H1 (cell line): Measurements from ENCODE around the gene PRKCD. TPM values are rescaled to one million over a fixed set of nuclear protein-coding genes. Genes with fewer than 3 reads are reported as not detected.

Experiments
- CTCF ChIA-PET: fragments of 300-600 bp; sonication (Branson Sonifier 250); formaldehyde crosslinking; loops from one replicate; lab custom pipeline; 2021; ENCODE audit not compliant: partially characterized antibody; lab: Charles Lee
- POLR2A ChIA-PET: fragments of 300-600 bp; sonication (Branson Sonifier 250); formaldehyde crosslinking; loops from one replicate; lab custom pipeline; 2021; ENCODE audit warnings: inconsistent platforms; ENCODE audit not compliant: partially characterized antibody; lab: Charles Lee
- DNase-seq, 2 experiments: peaks; one replicate each; pipeline versions ENCODE4 v3.0.0 to v3.0.0-alpha.2; 2010 to 2022; ENCODE audit warnings: low spot score in 2 of 2, low read depth in 1 of 2, mixed read lengths in 1 of 2
- FAIRE-seq: peaks from 2 replicates; lab custom pipeline; 2011; peaks lifted over from hg19 to GRCh38; lab: Jason Lieb, UNC
- H2AFZ ChIP-seq: 2 replicates; pipeline ENCODE4 v1.8.1; 2012; ENCODE audit warnings: low read length, inconsistent platforms
- H2AK5ac ChIP-seq: 2 replicates; pipeline ENCODE4 v1.6.1; 2013; ENCODE audit warnings: low read depth, low read length
- H2BK120ac ChIP-seq: replicated peaks from 2 replicates; pipeline ENCODE3; 2013; ENCODE audit warnings: low read depth, low read length, inconsistent platforms
- H2BK12ac ChIP-seq: 2 replicates; pipeline ENCODE4 v1.6.1; 2013; ENCODE audit warnings: low read depth, low read length
- H2BK15ac ChIP-seq: 2 replicates; pipeline ENCODE4 v1.6.1; 2013; ENCODE audit warnings: low read length
- H2BK20ac ChIP-seq: 2 replicates; pipeline ENCODE4 v1.6.1; 2013; ENCODE audit warnings: low read length
- H2BK5ac ChIP-seq: 2 replicates; pipeline ENCODE4 v1.6.1; 2013; ENCODE audit warnings: low read depth, low read length
- H3K14ac ChIP-seq: 2 replicates; pipeline ENCODE4 v1.6.1; 2013; ENCODE audit warnings: inconsistent platforms; ENCODE audit not compliant: insufficient read length
- H3K18ac ChIP-seq: 2 replicates; pipeline ENCODE4 v1.6.1; 2013; ENCODE audit warnings: low read length; ENCODE audit errors: extremely low read depth
- H3K23ac ChIP-seq: 2 replicates; pipeline ENCODE4 v1.6.1; 2013; ENCODE audit warnings: inconsistent platforms; ENCODE audit not compliant: insufficient read length
- H3K23me2 ChIP-seq: 2 replicates; pipeline ENCODE4 v1.6.1; 2013; ENCODE audit warnings: low read depth, low read length
- H3K27ac ChIP-seq: 2 replicates; pipeline ENCODE4 v1.6.1; 2011; ENCODE audit warnings: low read depth, low read length, inconsistent platforms
- H3K27me3 ChIP-seq, 4 experiments: replicated peaks in 1 of 4; 1 replicate in 1 of 4; 2 replicates in 3 of 4; pipeline versions ENCODE4 v1.6.1 to v1.8.1; 2011 to 2013; ENCODE audit warnings: low read length in 3 of 4, mild to moderate bottlenecking in 3 of 4, inconsistent platforms in 2 of 4, mixed read lengths in 2 of 4, moderate library complexity in 1 of 4; ENCODE audit not compliant: control insufficient read depth in 3 of 4, insufficient read depth in 3 of 4; ENCODE audit errors: extremely low read depth in 1 of 4
- H3K36me3 ChIP-seq, 4 experiments: 2 replicates each; pipeline versions ENCODE4 v1.6.1 to v1.8.1; 2011 to 2013; ENCODE audit warnings: mild to moderate bottlenecking in 4 of 4, low read length in 3 of 4, moderate library complexity in 2 of 4, control low read depth in 1 of 4, inconsistent platforms in 1 of 4; ENCODE audit not compliant: insufficient read depth in 4 of 4, control insufficient read depth in 2 of 4
- H3K4ac ChIP-seq: replicated peaks from 2 replicates; pipeline ENCODE3; 2013; ENCODE audit warnings: low read length, low read depth, mixed read lengths, inconsistent platforms; ENCODE audit not compliant: insufficient read length
- H3K4me1 ChIP-seq, 4 experiments: replicated peaks in 1 of 4; 1 replicate in 1 of 4; 2 replicates in 3 of 4; pipeline versions ENCODE4 v1.6.1 to v1.8.1; 2011 to 2013; ENCODE audit warnings: low read length in 3 of 4, inconsistent platforms in 2 of 4, mixed read lengths in 1 of 4; ENCODE audit not compliant: insufficient read depth in 4 of 4, control insufficient read depth in 3 of 4
- H3K4me2 ChIP-seq, 2 experiments: 2 replicates each; pipeline versions ENCODE4 v1.6.1 to v1.8.1; 2011 to 2013; ENCODE audit warnings: low read depth in 2 of 2, low read length in 2 of 2, control low read depth in 1 of 2, inconsistent platforms in 1 of 2, mild to moderate bottlenecking in 1 of 2; ENCODE audit not compliant: insufficient read depth in 1 of 2
- H3K4me3 ChIP-seq, 4 experiments: fragments of 200-600, 300-600 bp in 1 of 4; sonication (generic), shearing (Covaris generic), sonication (Bioruptor Twin) in 1 of 4; 2 replicates each; pipeline versions ENCODE4 v1.5.1 to v1.8.1; 2011 to 2016; ENCODE audit warnings: low read length in 4 of 4, low read depth in 3 of 4, control low read depth in 2 of 4, inconsistent platforms in 2 of 4, mild to moderate bottlenecking in 2 of 4, mixed read lengths in 1 of 4, moderate library complexity in 1 of 4; ENCODE audit not compliant: insufficient read depth in 2 of 4; ENCODE audit errors: extremely low read depth in 1 of 4
- H3K56ac ChIP-seq: replicated peaks from 2 replicates; pipeline ENCODE3; 2013; ENCODE audit warnings: low read depth, mild to moderate bottlenecking, mixed read lengths, low read length, inconsistent platforms; ENCODE audit not compliant: insufficient read length
- H3K79me1 ChIP-seq: 2 replicates; pipeline ENCODE4 v1.6.1; 2013; ENCODE audit warnings: low read depth, low read length, control low read depth
- H3K79me2 ChIP-seq, 2 experiments: 2 replicates each; pipeline versions ENCODE4 v1.6.1 to v1.8.1; 2012 to 2013; ENCODE audit warnings: low read length in 2 of 2, mild to moderate bottlenecking in 2 of 2, inconsistent platforms in 1 of 2; ENCODE audit not compliant: insufficient read depth in 2 of 2, control insufficient read depth in 1 of 2
- H3K9ac ChIP-seq, 4 experiments: replicated peaks in 1 of 4; 1 replicate in 1 of 4; 2 replicates in 3 of 4; pipeline versions ENCODE4 v1.6.1 to v1.8.1; 2011 to 2013; ENCODE audit warnings: low read depth in 3 of 4, low read length in 3 of 4, control low read depth in 2 of 4, mild to moderate bottlenecking in 2 of 4, moderate library complexity in 2 of 4, inconsistent platforms in 1 of 4; ENCODE audit errors: extremely low read depth in 1 of 4
- H3K9me3 ChIP-seq, 2 experiments: 2 replicates each; pipeline versions ENCODE4 v1.6.1 to v1.8.1; 2012 to 2013; ENCODE audit warnings: mild to moderate bottlenecking in 2 of 2, moderate library complexity in 2 of 2, control low read depth in 1 of 2, inconsistent platforms in 1 of 2, low read depth in 1 of 2, low read length in 1 of 2, mixed read lengths in 1 of 2; ENCODE audit not compliant: insufficient read depth in 2 of 2
- H4K20me1 ChIP-seq, 2 experiments: replicated peaks in 1 of 2; 2 replicates each; pipeline versions ENCODE3 to v1.8.1; 2011 to 2013; ENCODE audit warnings: inconsistent platforms in 2 of 2, low read length in 2 of 2, mild to moderate bottlenecking in 1 of 2; ENCODE audit not compliant: insufficient read depth in 2 of 2, control insufficient read depth in 1 of 2
- H4K5ac ChIP-seq: 2 replicates; pipeline ENCODE4 v1.6.1; 2013; ENCODE audit warnings: low read length, low read depth, mixed read lengths, inconsistent platforms; ENCODE audit not compliant: insufficient read length
- H4K8ac ChIP-seq: 2 replicates; pipeline ENCODE4 v1.8.0; 2013; ENCODE audit warnings: mild to moderate bottlenecking, moderate library complexity, low read length, inconsistent platforms; ENCODE audit not compliant: insufficient read depth; ENCODE audit errors: extremely low read depth
- H4K91ac ChIP-seq: replicated peaks from 2 replicates; pipeline ENCODE3; 2013; ENCODE audit warnings: low read length, mixed read lengths, inconsistent platforms; ENCODE audit not compliant: insufficient read length
- BACH1 ChIP-seq: IDR thresholded peaks from 2 replicates; pipeline ENCODE4 v1.6.1; 2012; ENCODE audit warnings: low read length, improper control_type of control experiment
- CHD1 ChIP-seq: IDR thresholded peaks from 2 replicates; pipeline ENCODE4 v1.6.1; 2012; ENCODE audit warnings: low read depth, low read length, improper control_type of control experiment
- FOSL1 ChIP-seq: IDR thresholded peaks from 2 replicates; pipeline ENCODE4 v1.6.1; 2011; ENCODE audit warnings: mild to moderate bottlenecking, low read depth, low read length, moderate library complexity; ENCODE audit not compliant: insufficient read depth
- MAX ChIP-seq: IDR thresholded peaks from 2 replicates; pipeline ENCODE4 v1.6.1; 2012; ENCODE audit warnings: inconsistent platforms
- RBBP5 ChIP-seq: IDR thresholded peaks from 2 replicates; pipeline ENCODE4 v1.7.1; 2012; ENCODE audit warnings: low read depth, mild to moderate bottlenecking, inconsistent platforms, low read length, moderate library complexity, borderline replicate concordance
- SP1 ChIP-seq: IDR thresholded peaks from 2 replicates; pipeline ENCODE4 v1.6.1; 2011; ENCODE audit warnings: low read depth, low read length
- SP4 ChIP-seq: IDR thresholded peaks from 2 replicates; pipeline ENCODE4 v1.6.1; 2012; ENCODE audit warnings: low read length, inconsistent platforms
- SUZ12 ChIP-seq: fragments of 200-600 bp; sonication (generic); IDR thresholded peaks from 2 replicates; pipeline ENCODE4 v1.6.1; 2012; ENCODE audit warnings: mild to moderate bottlenecking, inconsistent platforms, low read length, moderate library complexity, mixed read lengths
- TBP ChIP-seq: IDR thresholded peaks from 2 replicates; pipeline ENCODE4 v1.6.1; 2011; ENCODE audit warnings: low read depth, low read length, improper control_type of control experiment
- WGBS, 2 experiments: shearing (Covaris generic) in 1 of 2; methylation state at CpG; one replicate each; pipeline versions ENCODE4 v1.1.6 to v1.1.7; 2013 to 2015; ENCODE audit warnings: low lambda C conversion rate in 2 of 2, mixed read lengths in 2 of 2, inconsistent platforms in 1 of 2, low coverage in 1 of 2, missing lambda C conversion rate in 1 of 2; ENCODE audit not compliant: insufficient replicate concordance in 2 of 2, insufficient coverage in 1 of 2, insufficient read length in 1 of 2; ENCODE audit errors: extremely low coverage in 1 of 2, missing lambda C conversion rate in 1 of 2; 5-methylcytosine and 5-hydroxymethylcytosine counted together
- polyA plus RNA-seq, 7 experiments: library from polyadenylated mRNA; depleted of rRNA in 3 of 7; stranded (reverse) in 5 of 7; unstranded in 2 of 7; fragments of >200 nt in 5 of 7; fragments of 200-250 nt in 2 of 7; gene quantifications; 1 replicate in 5 of 7; 2 replicates in 1 of 7; 4 replicates in 1 of 7; pipeline versions ENCODE4 v1.2.1 to v1.2.3, GENCODE V29; 2011 to 2013; ENCODE audit warnings: missing spikeins in 2 of 7, mixed read lengths in 2 of 7
- total RNA-seq: library from RNA; stranded (reverse); fragmentation: NEBNext Ultra II Directional; extraction: Animal tissue kit (Norgen Biotek cat#: 25700); gene quantifications from 2 replicates; pipeline ENCODE4 v1.2.1, GENCODE V29; 2021

Gene PRKCD
- total and polyA plus RNA-seq, 2 of the 8 experiments (the other 6 are each of a cell fraction or from before 2014, with no cell fraction given): 22.6 to 23.9 TPM

- no peaks in the 10 kb centered on the region for H3K79me2 ChIP-seq
- no peak overlapping the region for H2AK5ac ChIP-seq
- peak overlapping the region; percentile 75; the same call in 1 of the 2 replicates for H2BK5ac ChIP-seq
- H3K27me3 ChIP-seq: no peaks in the 10 kb centered on the region; a peak in 1 of 7 replicates
- H2AFZ ChIP-seq: no peak overlapping the region
- H3K23ac ChIP-seq: no peak overlapping the region
- no peaks in the 10 kb centered on the region for H4K20me1 ChIP-seq
- no peak overlapping the region for H4K5ac ChIP-seq
- FAIRE-seq (peak; percentile 71), DNase-seq (no peak)
- no peaks in the 10 kb centered on the region for H3K23me2 ChIP-seq
- H2BK15ac ChIP-seq: 0 out of 2 replicates have a peak overlapping the region, but pooled peaks have one; percentile 61
- 71% methylated on average over 14 of the region's 14 CpGs; no CpG with 5 or more reads in 1 of the 2 experiments for WGBS, 2 experiments
- H3K4ac ChIP-seq: no peak overlapping the region
- no peak overlapping the region for H4K8ac ChIP-seq
- no peak overlapping the region for H3K27ac ChIP-seq
- H3K4me1 ChIP-seq: peaks cover 0 to 19% (median 10%) of the 10 kb centered on the region in 4 experiments; a peak in 5 of 7 replicates
- CTCF ChIA-PET: interaction anchor here (0.8 to 8.3 kb wide), 20 partner anchors 10 to 343 kb away, joined by 3 to 164 read pairs (median 9); partner anchors contain the start of genes PRKCD and RFT1
- peak overlapping the region in 1 of 2 experiments; percentile 28; a peak in 1 of 4 replicates for H3K4me2 ChIP-seq
- no peaks in the 10 kb centered on the region for H3K79me1 ChIP-seq
- peak overlapping the region; percentile 72; the same call in 1 of the 2 replicates for H2BK20ac ChIP-seq
- no peaks in the 10 kb centered on the region; a peak in 2 of 8 replicates for H3K36me3 ChIP-seq
- H4K91ac ChIP-seq: peak overlapping the region; percentile 66
- H3K9me3 ChIP-seq: no peaks in the 10 kb centered on the region
- H3K9ac ChIP-seq: no peak overlapping the region; a peak in 2 of 7 replicates
- POLR2A ChIA-PET: interaction anchor here (0.9 to 4.8 kb wide), 6 partner anchors 22 to 76 kb away, joined by 3 to 22 read pairs (median 4); partner anchors contain the start of gene RFT1
- peak overlapping the region; percentile 68; the same call in 1 of the 2 replicates for H2BK12ac ChIP-seq
- no peak overlapping the region; the same call in 1 of the 2 replicates for H3K18ac ChIP-seq
- no peak overlapping the region for H3K4me3 ChIP-seq
- H2BK120ac ChIP-seq: no peak overlapping the region
- H3K56ac ChIP-seq: no peak overlapping the region
- H3K14ac ChIP-seq: no peak overlapping the region
- TF ChIP-seq FOSL1: no peak
- no peak for TF ChIP-seq SUZ12
- TF ChIP-seq SP1: peak; percentile 31; the same call in 1 of the 2 replicates
- TF ChIP-seq TBP: peak; percentile 37; the same call in 1 of the 2 replicates
- TF ChIP-seq SP4: no peak
- TF ChIP-seq BACH1: no peak
- peak; percentile 19; the same call in 1 of the 2 replicates for TF ChIP-seq MAX
- no peak for TF ChIP-seq CHD1
- no peak for TF ChIP-seq RBBP5
Measured at GRCh38 chr3:53194210-53195065, 33.4 kb downstream of the PRKCD start.
